Measurements from ENCODE around the gene CHCHD6. TPM values are rescaled to one million over a fixed set of nuclear protein-coding genes. Genes with fewer than 3 reads are reported as not detected.
"Not testable (repeated sequence)": the region's sequence is repeated elsewhere in the genome, so short reads cannot be mapped to it uniquely, and the experiment has no call there.

Gene CHCHD6
- total RNA-seq, 1 experiment from 2014 or later, result 47.7 TPM

- Histone ChIP-seq H3K36me3 (ENCODE audit: low read depth) (no peaks in the 10 kb centered on the region), H3F3A (ENCODE audit: insufficient read depth, low read depth) (peaks cover 10% of the 10 kb centered on the region; the same call in 1 of the 2 replicates), H3K4me1 (replicated peaks; ENCODE audit: insufficient read depth) (peaks cover 27% of the 10 kb centered on the region), H4K20me1 (ENCODE audit: insufficient read depth) (no peaks in the 10 kb centered on the region), H3K9me3 (ENCODE audit: insufficient read depth, low read depth) (no peaks in the 10 kb centered on the region), H3K9me2 (ENCODE audit: insufficient read depth) (no peaks in the 10 kb centered on the region), H3K27ac (peak overlapping the region; percentile 88), H3K79me2 (ENCODE audit: low read depth) (no peaks in the 10 kb centered on the region), H2AFZ (no peak overlapping the region), H3K27me3 (ENCODE audit: insufficient read depth, low read depth) (no peaks in the 10 kb centered on the region), H3K4me2 (peak overlapping the region; percentile 46), H3K4me3 (no peak overlapping the region)
- TF ChIP-seq EZH2 (IDR thresholded peaks at IDR 0.05; ENCODE audit: low read depth), result no peak
- TF ChIP-seq, protein P1, sequence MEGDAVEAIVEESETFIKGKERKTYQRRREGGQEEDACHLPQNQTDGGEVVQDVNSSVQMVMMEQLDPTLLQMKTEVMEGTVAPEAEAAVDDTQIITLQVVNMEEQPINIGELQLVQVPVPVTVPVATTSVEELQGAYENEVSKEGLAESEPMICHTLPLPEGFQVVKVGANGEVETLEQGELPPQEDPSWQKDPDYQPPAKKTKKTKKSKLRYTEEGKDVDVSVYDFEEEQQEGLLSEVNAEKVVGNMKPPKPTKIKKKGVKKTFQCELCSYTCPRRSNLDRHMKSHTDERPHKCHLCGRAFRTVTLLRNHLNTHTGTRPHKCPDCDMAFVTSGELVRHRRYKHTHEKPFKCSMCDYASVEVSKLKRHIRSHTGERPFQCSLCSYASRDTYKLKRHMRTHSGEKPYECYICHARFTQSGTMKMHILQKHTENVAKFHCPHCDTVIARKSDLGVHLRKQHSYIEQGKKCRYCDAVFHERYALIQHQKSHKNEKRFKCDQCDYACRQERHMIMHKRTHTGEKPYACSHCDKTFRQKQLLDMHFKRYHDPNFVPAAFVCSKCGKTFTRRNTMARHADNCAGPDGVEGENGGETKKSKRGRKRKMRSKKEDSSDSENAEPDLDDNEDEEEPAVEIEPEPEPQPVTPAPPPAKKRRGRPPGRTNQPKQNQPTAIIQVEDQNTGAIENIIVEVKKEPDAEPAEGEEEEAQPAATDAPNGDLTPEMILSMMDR (conservative IDR thresholded peaks at IDR 0.05), result no peak
- CTCF ChIA-PET, result interaction anchor here (1.1 kb wide), 1 partner anchor 29 kb away, joined by 3 read pairs; no protein-coding TSS in a partner anchor
- peak in 1 of 2 experiments; percentile 35 for DNase-seq
- POLR2A ChIA-PET (ENCODE audit: unreplicated experiment), result interaction anchor here (0.6 to 1.0 kb wide), 4 partner anchors 29 to 131 kb away, joined by 3 to 5 read pairs (median 3); no protein-coding TSS in a partner anchor
- intact Hi-C loops (cut with micrococcal nuclease; ENCODE audit: unreplicated experiment), result loop anchor here (1.0 to 5.0 kb wide), 3 partner anchors 29 to 129 kb away; no protein-coding TSS in a partner anchor
- TSS peak; percentile 95 for BruUV-seq (replicated peaks)
Observed at GRCh38 chr3:126781889-126782491, 78.0 kb downstream of the CHCHD6 start.

DNA sequence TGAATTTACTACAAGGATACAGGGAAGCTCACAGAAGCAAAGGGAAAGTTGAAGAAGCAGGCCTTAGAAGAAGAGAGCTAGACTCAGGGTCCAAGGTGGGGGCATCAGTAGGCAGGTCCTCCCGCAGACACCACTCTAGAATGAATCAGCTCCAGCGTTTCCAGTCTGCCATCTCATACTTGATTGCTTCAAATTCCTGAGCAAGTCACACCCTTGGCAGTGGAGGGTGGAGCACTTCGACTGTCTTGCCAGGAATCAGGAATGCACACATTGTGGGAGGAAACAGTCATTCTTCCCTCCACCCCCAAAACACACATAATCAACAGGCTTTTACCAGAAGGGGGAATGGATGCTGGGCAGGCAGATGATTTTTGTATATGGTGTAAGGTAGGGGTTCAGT lies 78.5 kb downstream of the CHCHD6 start:
- H3K4me2 ChIP-seq, result peak overlapping the region; percentile 46
- no peak overlapping the region for H3K4me3 ChIP-seq
- POLR2A ChIA-PET (ENCODE audit: unreplicated experiment), result interaction anchor here (0.6 to 1.0 kb wide), 5 partner anchors 29 to 179 kb away, joined by 3 to 5 read pairs (median 3); no protein-coding TSS in a partner anchor

GRCh38 chr3:126784254-126784653 lies 80.2 kb downstream of the CHCHD6 start:
- no TSS peak for BruUV-seq (replicated peaks)
- CTCF ChIA-PET, result interaction anchor here (0.6 kb wide), 1 partner anchor 38 kb away, joined by 3 read pairs; no protein-coding TSS in a partner anchor
- H3K27ac ChIP-seq, result no peak overlapping the region

More for the DNA sequence above, 78.5 kb downstream of the CHCHD6 start:
- intact Hi-C loops (cut with micrococcal nuclease; ENCODE audit: unreplicated experiment), result loop anchor here (1.0 to 5.0 kb wide), 3 partner anchors 29 to 129 kb away; no protein-coding TSS in a partner anchor
- Histone ChIP-seq H3K9me2 (ENCODE audit: insufficient read depth) (no peaks in the 10 kb centered on the region), H4K20me1 (ENCODE audit: insufficient read depth) (no peaks in the 10 kb centered on the region), H3K4me1 (replicated peaks; ENCODE audit: insufficient read depth) (peaks cover 27% of the 10 kb centered on the region), H3K9me3 (ENCODE audit: insufficient read depth, low read depth) (no peaks in the 10 kb centered on the region), H3K27ac (peak overlapping the region; percentile 88), H3K27me3 (ENCODE audit: insufficient read depth, low read depth) (no peaks in the 10 kb centered on the region), H2AFZ (no peak overlapping the region), H3K79me2 (ENCODE audit: low read depth) (no peaks in the 10 kb centered on the region), H3F3A (ENCODE audit: insufficient read depth, low read depth) (peaks cover 10% of the 10 kb centered on the region; the same call in 1 of the 2 replicates), H3K36me3 (ENCODE audit: low read depth) (no peaks in the 10 kb centered on the region)
- CTCF ChIA-PET, result interaction anchor here (1.1 kb wide), 1 partner anchor 29 kb away, joined by 3 read pairs; no protein-coding TSS in a partner anchor
- peak; percentile 86 to 90 for DNase-seq
- TF ChIP-seq, protein P1 (conservative IDR thresholded peaks at IDR 0.05), result no peak
- no peak for TF ChIP-seq EZH2 (IDR thresholded peaks at IDR 0.05; ENCODE audit: low read depth)
- no TSS peak for BruUV-seq (replicated peaks)

DNA sequence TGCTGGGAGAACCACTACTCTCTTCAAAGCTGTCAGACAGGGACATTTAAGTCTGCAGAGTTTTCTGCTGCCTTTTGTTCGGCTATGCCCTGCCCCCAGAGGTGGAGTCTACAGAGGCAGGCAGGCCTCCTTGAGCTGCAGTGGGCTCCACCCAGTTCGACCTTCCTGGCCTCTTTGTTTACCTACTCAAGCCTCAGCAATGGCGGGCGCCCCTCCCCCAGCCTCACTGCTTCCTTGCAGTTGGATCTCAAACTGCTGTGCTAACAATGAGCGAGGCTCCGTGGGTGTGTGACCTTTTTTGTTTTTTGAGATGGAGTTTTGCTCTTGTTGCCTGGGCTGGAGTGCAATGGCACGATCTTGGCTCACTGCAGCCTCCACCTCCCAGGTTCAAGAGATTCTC lies 87.3 kb downstream of the CHCHD6 start:
- intact Hi-C loops (cut with micrococcal nuclease; ENCODE audit: unreplicated experiment); H3K36me3 ChIP-seq (ENCODE audit: low read depth); DNase-seq; H3K4me2 ChIP-seq; H3K4me3 ChIP-seq; POLR2A ChIA-PET (ENCODE audit: unreplicated experiment); H3K4me1 ChIP-seq (replicated peaks; ENCODE audit: insufficient read depth); H3K27me3 ChIP-seq (ENCODE audit: insufficient read depth, low read depth); H4K20me1 ChIP-seq (ENCODE audit: insufficient read depth); H3K9me2 ChIP-seq (ENCODE audit: insufficient read depth); H3K9me3 ChIP-seq (ENCODE audit: insufficient read depth, low read depth); CTCF ChIA-PET; BruUV-seq (replicated peaks); H3F3A ChIP-seq (ENCODE audit: insufficient read depth, low read depth); H3K79me2 ChIP-seq (ENCODE audit: low read depth); H2AFZ ChIP-seq; H3K27ac ChIP-seq: not testable (repeated sequence)

More at GRCh38 chr3:126784254-126784653, 80.2 kb downstream of the CHCHD6 start:
- no peak overlapping the region for H3K4me2 ChIP-seq
- intact Hi-C loops (cut with micrococcal nuclease; ENCODE audit: unreplicated experiment), result loop anchor here (5.0 kb wide), 1 partner anchor 73 kb away; no protein-coding TSS in a partner anchor
- H3K9me3 ChIP-seq (ENCODE audit: insufficient read depth, low read depth), result no peaks in the 10 kb centered on the region
- H3K79me2 ChIP-seq (ENCODE audit: low read depth), result no peaks in the 10 kb centered on the region
- no peak for DNase-seq
- H3K36me3 ChIP-seq (ENCODE audit: low read depth), result no peaks in the 10 kb centered on the region
- no peaks in the 10 kb centered on the region for H4K20me1 ChIP-seq (ENCODE audit: insufficient read depth)
- TF ChIP-seq EZH2 (IDR thresholded peaks at IDR 0.05; ENCODE audit: low read depth), result no peak
- TF ChIP-seq, protein P1 (conservative IDR thresholded peaks at IDR 0.05), result no peak
- POLR2A ChIA-PET (ENCODE audit: unreplicated experiment), result no interaction called here
- no peaks in the 10 kb centered on the region for H3K9me2 ChIP-seq (ENCODE audit: insufficient read depth)
- H3K27me3 ChIP-seq (ENCODE audit: insufficient read depth, low read depth), result no peaks in the 10 kb centered on the region
- H3K4me1 ChIP-seq (replicated peaks; ENCODE audit: insufficient read depth), result peaks cover 27% of the 10 kb centered on the region
- H3K4me3 ChIP-seq, result no peak overlapping the region
- no peak overlapping the region for H2AFZ ChIP-seq
- H3F3A ChIP-seq (ENCODE audit: insufficient read depth, low read depth), result peaks cover 10% of the 10 kb centered on the region; the same call in 1 of the 2 replicates

Measured in PC-9 (cell line).